ENCODE results near the gene SLC9A2.

- TF ChIP-seq POLR2AphosphoS5 (IDR thresholded peaks at IDR 0.05) = no peak
- TF ChIP-seq CTCF (IDR thresholded peaks at IDR 0.05) = no peak
Observed at GRCh38 chr2:102660070-102660469, 40.7 kb downstream of the SLC9A2 start.

All from sigmoid colon (tissue), 4 donors.